A549 treated with AZD2906 at 1 μM for 4 hours (cell line): ENCODE results near the gene METTL15. TPM values are rescaled to one million over a fixed set of nuclear protein-coding genes. Genes with fewer than 3 reads are reported as not detected.

Experiments
- total RNA-seq: library from RNA; stranded (reverse); fragments of 200-300 nt; extraction: Qiagen RNA extraction; gene quantifications from 5 replicates; pipeline ENCODE4 v1.2.3, GENCODE V29; 2022

Gene METTL15
- total RNA-seq: 5.6 to 8.4 TPM (median 6.1 TPM) in 5 replicates

GRCh38 chr11:28107750-28108618 lies at the start of gene METTL15, which contains the start of gene KIF18A:
Gene METTL15, plus strand, starts transcription at chr11:28108388. Its CDS starts 4,947 bp downstream, at chr11:28113335.
Gene KIF18A, minus strand, starts transcription at chr11:28108156. Its CDS starts 10,209 bp downstream, at chr11:28097947.

Other genes starting within 250 kb of the METTL15 start
- 11.7 to 17.6 TPM (median 13.3 TPM) in 5 replicates for gene KIF18A, start 232 bp upstream of the METTL15 start, total RNA-seq